HG02623 (cell line): ENCODE results near the gene ASPSCR1.
A peak's percentile ranks its signal among the peaks of the same experiment; 100 is the strongest.

ENCODE experiments used
- ATAC-seq: cut with Tn5 transposase; IDR thresholded peaks from one replicate; pipeline ENCODE4 v1.9.1; 2021; ENCODE audit warnings: moderate library complexity; ENCODE audit not compliant: unreplicated experiment

ASPSCR1 gene

GRCh38 chr17:82021107-82021899 lies 43.9 kb downstream of the ASPSCR1 start:
- ATAC-seq = no peak

GRCh38 chr17:82021900-82022309 lies 44.5 kb downstream of the ASPSCR1 start:
- no peak for ATAC-seq

- no peak for ATAC-seq
These were observed 45.0 kb downstream of the ASPSCR1 start, which contains the start of gene CENPX for GRCh38 chr17:82022310-82022980. CENPX (minus strand) TSS chr17:82022878; CDS start chr17:82022861, 17 bp downstream.

GRCh38 chr17:82022981-82023446 lies 45.6 kb downstream of the ASPSCR1 start, which contains the start of gene LRRC45:
LRRC45 (plus strand) TSS chr17:82023305; CDS start chr17:82023644, 339 bp downstream.
- ATAC-seq = peak; percentile 90

- no peak for ATAC-seq
These were observed 46.2 kb downstream of the ASPSCR1 start for GRCh38 chr17:82023447-82024241.

GRCh38 chr17:82024859-82025258 lies 47.4 kb downstream of the ASPSCR1 start:
- ATAC-seq = no peak

- no peak for ATAC-seq
These were observed 48.1 kb downstream of the ASPSCR1 start for GRCh38 chr17:82025401-82026107.

GRCh38 chr17:82028246-82028645 lies 50.8 kb downstream of the ASPSCR1 start:
- ATAC-seq = no peak

GRCh38 chr17:82028966-82029365 lies 51.5 kb downstream of the ASPSCR1 start:
- no peak for ATAC-seq

- ATAC-seq = no peak
These were observed 52.0 kb downstream of the ASPSCR1 start for GRCh38 chr17:82029391-82029790.

GRCh38 chr17:82029990-82030469 lies 52.6 kb downstream of the ASPSCR1 start:
- ATAC-seq = no peak

- ATAC-seq = peak; percentile 38
These were observed 53.3 kb downstream of the ASPSCR1 start for GRCh38 chr17:82030470-82031302.

GRCh38 chr17:82031303-82031884 lies 54.0 kb downstream of the ASPSCR1 start, which contains the start of gene RAC3:
RAC3 (plus strand) TSS chr17:82031678; CDS start chr17:82031762, 84 bp downstream.
- ATAC-seq = no peak

- ATAC-seq = no peak
These were observed 54.6 kb downstream of the ASPSCR1 start for GRCh38 chr17:82031885-82032627.

GRCh38 chr17:82033359-82034085 lies 56.1 kb downstream of the ASPSCR1 start:
- ATAC-seq = no peak

GRCh38 chr17:82034371-82035011 lies 57.1 kb downstream of the ASPSCR1 start:
- ATAC-seq = no peak

- no peak for ATAC-seq
These were observed 58.1 kb downstream of the ASPSCR1 start for GRCh38 chr17:82035488-82035887.
